AG04449 (cell line): Measurements from ENCODE around the gene AP2A2.

Experiments
- CTCF ChIA-PET: fragments of 350-600 bp; formaldehyde crosslinking; extraction: SDS; loops from one replicate; lab custom pipeline; 2021; ENCODE audit warnings: antibody characterized with exemption; lab: Yijun Ruan, JAX
- POLR2A ChIA-PET: fragments of 400-600, 350-600 bp; formaldehyde crosslinking; extraction: SDS; loops from one replicate; lab custom pipeline; 2020; ENCODE audit warnings: antibody characterized with exemption, inconsistent platforms; lab: Yijun Ruan, JAX
- DNase-seq: peaks from one replicate; pipeline ENCODE4 v3.0.0-alpha.2; 2010; ENCODE audit warnings: low read depth, low spot score
- H3K4me3 ChIP-seq: 2 replicates; pipeline ENCODE4 v1.5.1; 2011; ENCODE audit warnings: low read depth, mild to moderate bottlenecking, control low read depth, low read length
- TF ChIP-seq, protein P1 (sequence below): IDR thresholded peaks from one replicate; pipeline ENCODE4 v1.5.1; 2011; ENCODE audit warnings: mild to moderate bottlenecking, moderate library complexity, low read length, control low read depth, inconsistent platforms; ENCODE audit not compliant: insufficient read depth; ENCODE audit errors: missing control alignments

AP2A2 gene

DNA sequence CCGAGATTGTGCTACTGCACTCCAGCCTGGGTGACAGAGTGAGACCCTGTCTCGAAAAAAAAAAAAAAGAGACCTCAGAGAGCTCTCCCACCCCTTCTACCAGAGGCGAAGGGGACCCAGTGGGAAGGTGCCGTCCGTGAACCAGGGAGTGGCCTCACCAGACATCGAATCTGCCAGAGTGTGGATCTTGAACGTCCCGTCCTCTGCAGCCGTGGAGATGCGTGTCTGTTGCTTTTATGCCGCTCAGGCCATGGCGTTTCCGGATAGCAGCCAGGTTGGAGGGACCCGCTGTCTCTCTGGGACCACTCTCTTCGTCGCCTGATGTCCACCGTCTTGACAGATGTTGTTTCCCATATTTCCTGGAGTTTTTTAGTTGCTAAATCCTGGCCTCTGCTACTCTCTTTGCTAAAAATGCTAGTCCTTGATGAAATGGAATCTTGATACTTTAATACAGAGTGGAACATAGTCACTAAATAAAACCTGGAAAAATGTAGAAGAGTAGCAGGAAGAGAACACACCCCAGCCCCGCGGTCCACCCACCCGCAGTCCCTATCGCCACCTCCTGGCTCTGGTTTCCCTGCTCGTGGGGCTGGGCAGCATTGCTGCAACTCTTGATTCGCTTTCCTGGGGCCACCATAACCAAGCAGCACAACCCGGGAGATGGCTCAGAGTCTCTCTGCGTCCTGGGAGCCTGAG is 122.9 kb downstream of the AP2A2 start:
- no peak overlapping the region for H3K4me3 ChIP-seq
- no peak for DNase-seq
- TF ChIP-seq, protein P1, sequence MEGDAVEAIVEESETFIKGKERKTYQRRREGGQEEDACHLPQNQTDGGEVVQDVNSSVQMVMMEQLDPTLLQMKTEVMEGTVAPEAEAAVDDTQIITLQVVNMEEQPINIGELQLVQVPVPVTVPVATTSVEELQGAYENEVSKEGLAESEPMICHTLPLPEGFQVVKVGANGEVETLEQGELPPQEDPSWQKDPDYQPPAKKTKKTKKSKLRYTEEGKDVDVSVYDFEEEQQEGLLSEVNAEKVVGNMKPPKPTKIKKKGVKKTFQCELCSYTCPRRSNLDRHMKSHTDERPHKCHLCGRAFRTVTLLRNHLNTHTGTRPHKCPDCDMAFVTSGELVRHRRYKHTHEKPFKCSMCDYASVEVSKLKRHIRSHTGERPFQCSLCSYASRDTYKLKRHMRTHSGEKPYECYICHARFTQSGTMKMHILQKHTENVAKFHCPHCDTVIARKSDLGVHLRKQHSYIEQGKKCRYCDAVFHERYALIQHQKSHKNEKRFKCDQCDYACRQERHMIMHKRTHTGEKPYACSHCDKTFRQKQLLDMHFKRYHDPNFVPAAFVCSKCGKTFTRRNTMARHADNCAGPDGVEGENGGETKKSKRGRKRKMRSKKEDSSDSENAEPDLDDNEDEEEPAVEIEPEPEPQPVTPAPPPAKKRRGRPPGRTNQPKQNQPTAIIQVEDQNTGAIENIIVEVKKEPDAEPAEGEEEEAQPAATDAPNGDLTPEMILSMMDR, result no peak
- ChIA-PET POLR2A (no interaction called here), CTCF (no interaction called here)

DNA sequence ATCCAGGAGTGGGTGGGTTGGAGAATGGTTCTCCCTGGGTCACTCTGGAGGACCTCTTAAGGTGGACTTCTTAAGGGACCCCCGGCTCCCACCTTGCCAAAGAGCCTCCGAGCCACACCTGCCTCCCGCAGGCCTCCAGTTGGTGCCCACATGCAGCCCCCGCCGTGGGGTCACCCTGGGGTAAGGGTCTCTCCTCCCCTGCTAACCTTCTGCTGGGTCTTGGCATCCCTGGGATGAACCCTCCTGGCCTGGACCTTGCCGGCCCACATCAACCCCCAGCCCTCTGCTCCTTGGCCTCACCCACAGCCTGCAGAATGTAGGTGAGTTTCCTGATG is 123.4 kb downstream of the AP2A2 start:
- TF ChIP-seq, protein P1, result no peak
- ChIA-PET CTCF (no interaction called here), POLR2A (no interaction called here)
- no peak overlapping the region for H3K4me3 ChIP-seq
- no peak for DNase-seq

DNA sequence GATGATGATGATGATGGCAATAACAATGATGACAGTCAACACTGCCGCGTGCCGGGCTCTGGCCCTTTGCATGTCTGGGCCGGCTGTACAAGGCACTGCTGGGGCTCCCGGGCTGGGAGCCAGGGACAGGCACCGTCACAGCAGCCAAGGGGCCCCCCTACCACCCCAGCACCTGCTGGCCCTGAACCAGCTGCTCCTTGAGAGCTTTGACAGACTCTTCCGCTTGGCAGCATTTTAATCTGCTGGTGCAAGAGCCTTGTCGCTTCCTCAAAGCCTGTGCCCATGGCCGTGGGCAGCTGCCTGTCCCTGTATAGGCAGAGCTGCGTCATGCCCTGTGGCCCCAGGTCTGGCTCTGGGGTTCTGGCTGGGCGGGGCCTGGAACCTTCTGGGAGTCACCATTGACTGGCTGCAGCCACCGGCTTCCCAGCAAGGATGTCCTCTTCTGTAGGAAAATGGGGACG is 123.8 kb downstream of the AP2A2 start:
- no peak for DNase-seq
- TF ChIP-seq, protein P1, result no peak
- ChIA-PET POLR2A (no interaction called here), CTCF (interaction anchor here (2.7 kb wide), 1 partner anchor 201 kb away, joined by 10 read pairs; no protein-coding TSS in a partner anchor)
- no peak overlapping the region for H3K4me3 ChIP-seq

DNA sequence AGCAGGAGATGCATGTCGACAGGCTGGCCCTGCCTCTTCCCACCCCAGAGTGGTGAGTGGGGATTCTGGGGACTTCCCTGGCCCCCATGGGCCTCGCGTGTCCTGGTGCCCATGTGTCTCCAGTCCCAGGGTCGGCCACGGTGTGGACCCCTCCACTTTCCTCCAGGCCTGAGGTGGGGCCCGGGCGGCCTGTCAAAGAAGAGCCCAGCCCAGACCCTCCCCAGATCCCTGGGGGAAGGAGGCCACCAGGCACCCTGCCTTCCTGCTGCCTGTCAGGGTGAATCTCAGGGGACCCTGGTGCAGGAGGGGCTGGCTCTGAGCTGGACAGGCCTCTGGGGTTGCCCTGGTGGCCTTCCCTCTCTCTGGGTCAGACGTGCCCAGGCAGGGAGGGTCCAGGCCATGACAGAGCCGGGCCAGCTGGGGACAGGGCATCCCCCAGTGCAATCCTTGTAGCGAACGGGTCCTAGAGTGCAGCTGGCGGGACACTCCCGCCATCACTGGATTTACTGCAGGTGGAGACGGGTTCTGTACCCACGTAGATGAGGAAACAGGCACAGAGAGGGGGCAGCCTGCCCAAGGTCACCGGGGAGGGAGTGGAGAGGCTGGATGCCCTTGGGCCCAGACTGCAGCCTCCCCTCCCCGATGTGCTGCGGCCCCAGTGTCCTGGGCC is 124.4 kb downstream of the AP2A2 start:
- no peak for DNase-seq
- no peak overlapping the region for H3K4me3 ChIP-seq
- ChIA-PET POLR2A (no interaction called here), CTCF (interaction anchor here (1.0 to 2.7 kb wide), 6 partner anchors 8 to 202 kb away, joined by 3 to 11 read pairs (median 6); partner anchors contain the start of gene AP2A2)
- TF ChIP-seq, protein P1, result no peak

DNA sequence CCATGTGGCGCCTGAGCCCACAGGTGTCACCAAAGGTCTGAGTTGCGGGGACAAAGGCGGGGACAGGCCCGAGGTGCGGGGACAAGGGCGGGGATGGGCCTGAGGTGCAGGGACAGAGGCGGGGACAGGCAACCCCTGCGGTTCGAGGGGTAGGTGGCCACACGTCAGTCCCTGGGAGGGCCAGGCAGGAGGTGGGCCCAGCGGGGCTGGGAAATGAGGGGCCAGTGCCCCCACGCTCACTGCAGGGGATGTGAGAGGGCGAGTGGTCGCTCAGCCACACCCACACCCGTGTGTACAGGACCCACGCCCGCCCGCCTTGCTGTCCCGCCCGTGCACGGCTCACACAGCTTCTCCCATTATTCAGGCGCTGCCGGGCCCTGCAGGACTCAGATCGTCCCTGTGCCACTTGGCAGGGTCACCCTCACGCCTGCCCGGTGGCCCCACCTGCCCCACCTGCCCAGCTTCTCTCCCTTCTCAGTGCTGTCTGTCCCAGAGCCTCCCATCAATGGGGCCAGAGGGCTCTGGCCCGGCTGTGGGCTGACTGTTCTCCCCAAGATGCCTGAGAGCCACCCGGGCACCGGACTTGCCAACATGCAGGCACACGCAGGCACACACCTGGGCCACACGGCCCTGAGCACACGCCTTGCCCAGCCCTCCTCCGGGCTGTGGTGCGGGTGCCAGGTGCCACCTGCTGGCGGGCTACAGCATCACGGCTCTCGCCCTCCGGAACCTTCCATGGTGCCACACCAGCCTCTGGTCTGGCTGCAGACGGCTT is 125.1 kb downstream of the AP2A2 start:
- TF ChIP-seq, protein P1, result peak; percentile 83
- no peak overlapping the region for H3K4me3 ChIP-seq
- POLR2A ChIA-PET, result no interaction called here
- CTCF ChIA-PET, result interaction anchor here (0.9 to 2.7 kb wide), 8 partner anchors 9 to 208 kb away, joined by 3 to 11 read pairs (median 4); partner anchors contain the start of genes AP2A2 and TSPAN4
- no peak for DNase-seq
